D721Med (cell line): ENCODE results near the gene OR2AE1.

Source experiments
- DNase-seq: peaks from one replicate; pipeline ENCODE4 v3.0.0; 2011; ENCODE audit warnings: low spot score; ENCODE audit not compliant: insufficient read length
- FAIRE-seq: peaks from 2 replicates; lab custom pipeline; 2011; peaks lifted over from hg19 to GRCh38; lab: Jason Lieb, UNC
- CTCF ChIP-seq: IDR thresholded peaks from 2 replicates; pipeline ENCODE4 v1.5.1; 2012; ENCODE audit warnings: mild to moderate bottlenecking, control low read depth; ENCODE audit not compliant: insufficient read depth; ENCODE audit errors: missing control alignments

Gene OR2AE1

GRCh38 chr7:99848420-99849216, 28.2 kb downstream of the OR2AE1 start:
- no peak for DNase-seq
- FAIRE-seq = no peak
- TF ChIP-seq CTCF = no peak

DNA sequence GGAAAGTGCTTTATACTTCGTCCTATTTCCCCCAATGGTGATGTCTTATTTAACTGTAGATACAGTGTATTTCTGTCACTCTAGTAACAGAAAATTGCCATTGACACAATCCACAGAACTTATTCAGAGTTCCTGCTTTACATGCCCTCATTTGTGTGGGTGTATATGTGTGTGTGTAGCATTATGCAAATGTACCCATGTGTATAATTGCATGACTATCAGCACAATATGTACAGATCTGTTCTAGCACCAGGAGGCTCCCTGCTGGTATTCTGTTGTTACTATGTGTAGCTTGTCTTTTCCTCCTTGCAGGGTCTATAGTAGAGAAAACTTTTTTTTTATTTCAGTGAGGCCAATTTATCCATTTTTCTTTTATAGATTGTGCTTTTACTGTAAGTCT, 32.5 kb downstream of the OR2AE1 start:
- no peak for DNase-seq
- FAIRE-seq = no peak
- TF ChIP-seq CTCF = no peak

DNA sequence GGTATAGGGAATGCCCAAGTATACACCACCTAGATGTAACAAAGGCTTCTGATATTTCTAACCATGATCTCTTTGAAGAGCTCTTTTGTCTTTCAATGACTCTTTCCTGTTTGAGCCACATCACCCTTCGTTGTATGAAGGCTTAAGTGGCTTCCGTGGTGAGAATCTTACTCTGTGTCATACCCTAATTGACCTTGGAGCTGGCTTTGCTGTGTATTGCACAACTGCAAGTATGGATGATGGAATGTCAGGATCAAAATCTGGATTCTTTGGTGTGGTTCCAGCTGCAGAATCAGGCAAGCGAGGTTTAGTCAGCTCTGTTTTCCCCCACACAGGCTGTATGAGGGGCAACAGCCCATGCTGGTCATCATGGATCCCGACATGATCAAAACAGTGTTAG, 33.0 kb downstream of the OR2AE1 start:
- DNase-seq (no peak), FAIRE-seq (no peak)
- TF ChIP-seq CTCF = no peak

DNA sequence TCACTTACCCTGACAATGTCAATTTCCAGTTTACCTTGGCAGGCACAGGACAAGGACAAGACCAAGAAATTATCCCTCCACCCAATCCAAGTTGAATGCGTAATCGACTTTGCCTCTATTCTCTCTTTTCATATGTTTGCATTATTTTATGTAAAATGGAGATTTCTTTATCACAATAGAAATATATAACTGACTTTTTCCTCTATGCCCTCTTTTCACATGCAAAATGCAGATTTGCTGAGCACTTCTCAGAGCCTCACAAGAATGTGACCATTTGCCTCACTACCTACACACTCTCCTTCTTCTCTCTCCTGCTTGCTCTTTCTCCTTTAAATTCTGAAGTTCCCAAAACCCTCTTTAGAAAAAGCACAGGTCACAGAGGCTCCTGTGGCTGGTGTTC, 33.9 kb downstream of the OR2AE1 start:
- TF ChIP-seq CTCF = no peak
- DNase-seq = no peak
- FAIRE-seq = no peak

GRCh38 chr7:99840136-99840869, 36.5 kb downstream of the OR2AE1 start:
- no peak for FAIRE-seq

DNA sequence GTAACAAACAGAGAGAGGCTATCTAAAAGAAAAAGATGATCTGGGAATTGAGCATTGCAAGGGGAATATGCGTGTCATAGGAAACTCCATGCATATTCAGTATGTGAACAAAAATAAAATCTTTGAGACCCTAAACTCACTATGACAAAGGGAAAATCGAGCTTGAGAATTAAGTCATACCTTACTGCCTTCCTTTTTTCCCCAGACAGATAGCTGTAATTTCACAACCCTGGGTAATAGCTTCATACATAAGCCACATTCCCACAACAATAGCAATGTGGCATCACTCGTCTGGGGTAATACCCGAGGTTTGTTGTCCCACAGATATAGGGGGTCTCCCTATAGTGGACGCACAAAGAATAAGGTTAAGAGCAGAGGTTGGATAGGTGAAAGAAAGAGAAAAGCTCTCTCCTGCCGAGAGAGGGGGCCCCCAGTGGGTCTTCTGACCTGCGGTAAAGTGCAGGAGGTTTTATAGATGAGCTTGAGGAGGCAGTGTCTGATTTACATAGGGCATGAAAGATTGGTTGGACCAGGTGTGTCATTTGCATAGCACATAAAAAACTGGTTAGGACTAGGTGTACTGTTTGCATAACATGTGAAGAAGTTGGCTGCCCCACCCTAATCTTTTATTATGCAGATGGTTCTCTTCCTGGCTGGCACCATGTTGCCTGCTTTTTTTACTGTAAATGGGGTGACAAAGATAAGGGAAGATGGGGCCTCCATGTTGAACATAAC, 37.4 kb downstream of the OR2AE1 start:
- no peak for TF ChIP-seq CTCF
- no peak for DNase-seq
- FAIRE-seq = no peak

More at GRCh38 chr7:99840136-99840869, 36.5 kb downstream of the OR2AE1 start:
- no peak for DNase-seq
- TF ChIP-seq CTCF = no peak
